22Rv1 (cell line): ENCODE results near the gene PLLP.

Experiments
- CTCF ChIP-seq: fragments of 450-650 bp; IDR thresholded peaks from 2 replicates; pipeline ENCODE4 v1.5.1; 2017; ENCODE audit warnings: mild to moderate bottlenecking
- ZFX ChIP-seq: fragments of 450-650 bp; IDR thresholded peaks from 2 replicates; pipeline ENCODE4 v1.6.1; 2017; ENCODE audit warnings: antibody characterized with exemption, borderline replicate concordance

DNA sequence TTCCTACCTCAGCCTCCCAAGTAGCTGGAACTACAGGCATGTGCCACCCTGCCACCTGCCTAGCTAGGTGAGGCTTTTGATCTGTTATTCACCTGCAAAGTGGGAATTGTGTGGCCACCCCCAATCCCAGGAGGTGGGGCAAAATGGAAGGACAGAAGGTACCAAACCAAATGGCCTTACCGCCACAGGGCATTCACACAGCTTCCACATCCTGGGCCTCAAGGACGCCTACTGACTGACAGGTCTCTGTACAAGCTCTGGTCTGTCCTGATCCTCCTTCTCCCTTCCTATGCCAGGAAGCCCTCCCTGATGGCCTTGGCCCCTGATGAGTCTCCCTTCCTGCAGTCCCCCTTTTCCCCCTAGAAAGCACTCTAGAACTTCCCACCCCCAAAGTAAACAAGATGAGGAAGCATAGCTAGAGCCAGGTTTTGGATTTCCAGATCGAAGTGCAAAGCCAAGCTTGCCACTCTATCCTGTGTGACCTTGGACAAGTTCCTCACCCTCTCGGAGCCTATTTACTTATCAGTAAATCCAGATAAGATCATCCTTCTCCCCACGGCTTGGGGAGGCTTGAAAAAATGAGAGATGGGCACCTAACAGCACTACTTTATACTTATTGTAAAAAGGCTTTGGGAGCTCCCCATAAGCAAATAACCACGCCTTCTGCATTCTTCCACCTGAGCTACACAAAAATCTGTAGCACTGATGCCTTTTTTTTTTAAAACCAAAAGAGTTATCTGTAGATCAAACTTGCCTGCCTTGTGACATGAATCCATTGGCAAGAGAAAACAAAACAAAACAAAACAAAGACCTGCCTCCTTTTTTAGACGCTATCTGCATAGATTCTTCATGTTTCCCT lies 4.5 kb downstream of the PLLP start:
- TF ChIP-seq CTCF (no peak), ZFX (no peak)
